ENCODE results near the gene USPL1. TPM values are rescaled to one million over a fixed set of nuclear protein-coding genes. Genes with fewer than 3 reads are reported as not detected.

USPL1 gene
- total RNA-seq, 1 experiment from 2014 or later: 10.7 TPM

DNA sequence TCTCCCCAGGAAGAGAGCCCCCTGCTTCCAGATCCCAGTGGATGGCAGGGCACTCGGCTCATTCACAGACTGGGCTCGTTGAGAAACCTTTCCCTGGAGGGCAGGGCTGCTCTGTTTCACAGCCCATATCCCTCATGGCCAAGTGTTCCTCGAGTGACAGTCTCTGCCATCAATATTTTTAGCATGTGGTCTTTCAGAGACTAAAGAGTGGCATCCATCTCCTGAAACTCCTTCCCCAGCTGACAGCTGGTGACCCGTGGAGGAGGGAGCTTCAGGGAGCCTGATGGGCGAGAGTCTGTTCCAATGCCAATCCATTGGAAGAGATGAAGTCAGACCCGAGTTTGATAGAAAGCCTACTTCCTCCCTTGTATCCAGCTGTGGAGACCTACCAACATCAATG is 86.9 kb downstream of the USPL1 start:
- TF ChIP-seq EZH2 (IDR thresholded peaks at IDR 0.05; ENCODE audit: low read depth) (no peak), CTCF (conservative IDR thresholded peaks at IDR 0.05) (no peak)
- peaks cover 5% of the 10 kb centered on the region; the same call in 1 of the 2 replicates for H3F3A ChIP-seq (ENCODE audit: insufficient read depth, low read depth)
- H3K79me2 ChIP-seq (ENCODE audit: low read depth): no peaks in the 10 kb centered on the region
- H3K4me1 ChIP-seq (replicated peaks; ENCODE audit: insufficient read depth): peaks cover 16% of the 10 kb centered on the region
- no peak overlapping the region for H3K4me3 ChIP-seq
- no peak overlapping the region for H3K27ac ChIP-seq
- no peaks in the 10 kb centered on the region for H3K27me3 ChIP-seq (ENCODE audit: insufficient read depth, low read depth)
- no peak overlapping the region for H2AFZ ChIP-seq
- intact Hi-C loops (cut with micrococcal nuclease; ENCODE audit: unreplicated experiment): no loop called here
- ChIA-PET CTCF (no interaction called here), POLR2A (ENCODE audit: unreplicated experiment) (no interaction called here)
- no peaks in the 10 kb centered on the region for H3K36me3 ChIP-seq (ENCODE audit: low read depth)
- no peaks in the 10 kb centered on the region for H3K9me3 ChIP-seq (ENCODE audit: insufficient read depth, low read depth)
- BruUV-seq (replicated peaks): no TSS peak
- no peak overlapping the region for H3K4me2 ChIP-seq
- peak in 1 of 2 experiments; percentile 16 for DNase-seq
- H3K9me2 ChIP-seq (ENCODE audit: insufficient read depth): no peaks in the 10 kb centered on the region
- H4K20me1 ChIP-seq (ENCODE audit: insufficient read depth): no peaks in the 10 kb centered on the region

- no peaks in the 10 kb centered on the region for H3K36me3 ChIP-seq (ENCODE audit: low read depth)
Measured at GRCh38 chr13:30705680-30706079, 88.0 kb downstream of the USPL1 start.

GRCh38 chr13:30708541-30708940 is 90.8 kb downstream of the USPL1 start:
- no peak overlapping the region for H3K27ac ChIP-seq
- no peak overlapping the region; the same call in 1 of the 2 replicates for H2AFZ ChIP-seq

More at GRCh38 chr13:30705680-30706079, 88.0 kb downstream of the USPL1 start:
- no peaks in the 10 kb centered on the region for H3K27me3 ChIP-seq (ENCODE audit: insufficient read depth, low read depth)
- CTCF ChIA-PET: interaction anchor here (0.6 kb wide), 1 partner anchor 351 kb away, joined by 6 read pairs; no protein-coding TSS in a partner anchor
- TF ChIP-seq CTCF (conservative IDR thresholded peaks at IDR 0.05): no peak
- TF ChIP-seq EZH2 (IDR thresholded peaks at IDR 0.05; ENCODE audit: low read depth): no peak
- H3K79me2 ChIP-seq (ENCODE audit: low read depth): no peaks in the 10 kb centered on the region
- no peaks in the 10 kb centered on the region for H4K20me1 ChIP-seq (ENCODE audit: insufficient read depth)
- DNase-seq: peak; percentile 34 to 84
- H2AFZ ChIP-seq: no peak overlapping the region
- H3K4me3 ChIP-seq: no peak overlapping the region
- H3K27ac ChIP-seq: no peak overlapping the region
- H3K9me3 ChIP-seq (ENCODE audit: insufficient read depth, low read depth): no peaks in the 10 kb centered on the region
- peaks cover 5% of the 10 kb centered on the region; the same call in 1 of the 2 replicates for H3F3A ChIP-seq (ENCODE audit: insufficient read depth, low read depth)
- BruUV-seq (replicated peaks): no TSS peak
- POLR2A ChIA-PET (ENCODE audit: unreplicated experiment): interaction anchor here (0.6 to 0.7 kb wide), 2 partner anchors 13 to 126 kb away, joined by 3 to 9 read pairs; no protein-coding TSS in a partner anchor
- H3K9me2 ChIP-seq (ENCODE audit: insufficient read depth): no peaks in the 10 kb centered on the region
- peaks cover 16% of the 10 kb centered on the region for H3K4me1 ChIP-seq (replicated peaks; ENCODE audit: insufficient read depth)
- intact Hi-C loops (cut with micrococcal nuclease; ENCODE audit: unreplicated experiment): no loop called here
- peak overlapping the region; percentile 42 for H3K4me2 ChIP-seq

More at GRCh38 chr13:30708541-30708940, 90.8 kb downstream of the USPL1 start:
- POLR2A ChIA-PET (ENCODE audit: unreplicated experiment): interaction anchor here (0.6 kb wide), 1 partner anchor 95 kb away, joined by 4 read pairs; no protein-coding TSS in a partner anchor
- no TSS peak for BruUV-seq (replicated peaks)
- Histone ChIP-seq H3K79me2 (ENCODE audit: low read depth) (no peaks in the 10 kb centered on the region), H3K9me3 (ENCODE audit: insufficient read depth, low read depth) (no peaks in the 10 kb centered on the region), H3F3A (ENCODE audit: insufficient read depth, low read depth) (peaks cover 5% of the 10 kb centered on the region; the same call in 1 of the 2 replicates), H3K4me3 (no peak overlapping the region), H3K4me2 (no peak overlapping the region), H3K9me2 (ENCODE audit: insufficient read depth) (no peaks in the 10 kb centered on the region), H3K36me3 (ENCODE audit: low read depth) (no peaks in the 10 kb centered on the region), H4K20me1 (ENCODE audit: insufficient read depth) (no peaks in the 10 kb centered on the region), H3K4me1 (replicated peaks; ENCODE audit: insufficient read depth) (peaks cover 36% of the 10 kb centered on the region), H3K27me3 (ENCODE audit: insufficient read depth, low read depth) (no peaks in the 10 kb centered on the region)
- intact Hi-C loops (cut with micrococcal nuclease; ENCODE audit: unreplicated experiment): no loop called here
- DNase-seq: no peak
- TF ChIP-seq EZH2 (IDR thresholded peaks at IDR 0.05; ENCODE audit: low read depth) (no peak), CTCF (conservative IDR thresholded peaks at IDR 0.05) (no peak)
- CTCF ChIA-PET: no interaction called here

Other genes starting within 250 kb of the USPL1 start
- not detected in 2 replicates for gene UBE2L5, start 195.4 kb upstream of the USPL1 start, total RNA-seq (2021)
- gene HMGB1, start 152.0 kb upstream of the USPL1 start, total RNA-seq (2021): 172 and 313 TPM in 2 replicates
- gene ALOX5AP, start 117.6 kb downstream of the USPL1 start, total RNA-seq (2021): not detected in 2 replicates